HG02571 (cell line): ENCODE measurements around the gene PML.
"Not testable (repeated sequence)": the region's sequence is repeated elsewhere in the genome, so short reads cannot be mapped to it uniquely, and the experiment has no call there.

Experiments
- ATAC-seq: cut with Tn5 transposase; IDR thresholded peaks from one replicate; pipeline ENCODE4 v1.9.1; 2021; ENCODE audit warnings: mild to moderate bottlenecking, moderate library complexity; ENCODE audit not compliant: unreplicated experiment

The PML gene

DNA sequence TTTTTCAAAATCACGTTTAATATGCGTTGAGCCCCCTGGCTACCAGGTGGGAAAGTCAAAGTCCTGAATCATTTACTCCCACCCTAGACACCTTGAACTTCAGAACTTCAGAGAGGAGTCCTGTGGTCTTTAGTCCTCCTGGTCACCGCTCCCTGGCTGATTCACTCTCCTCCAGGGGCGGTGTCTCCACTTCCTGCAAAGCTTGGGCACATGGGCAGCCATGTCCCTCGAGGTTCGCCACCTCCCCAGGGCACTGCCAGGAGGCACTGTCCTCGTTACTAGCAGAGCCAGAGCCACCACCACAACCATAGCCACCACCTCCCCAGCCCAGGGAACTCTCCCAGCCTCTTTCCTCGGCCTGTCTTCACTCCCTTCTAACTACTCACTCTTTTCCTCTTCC, 37.2 kb upstream of the PML start:
- ATAC-seq, result no peak

DNA sequence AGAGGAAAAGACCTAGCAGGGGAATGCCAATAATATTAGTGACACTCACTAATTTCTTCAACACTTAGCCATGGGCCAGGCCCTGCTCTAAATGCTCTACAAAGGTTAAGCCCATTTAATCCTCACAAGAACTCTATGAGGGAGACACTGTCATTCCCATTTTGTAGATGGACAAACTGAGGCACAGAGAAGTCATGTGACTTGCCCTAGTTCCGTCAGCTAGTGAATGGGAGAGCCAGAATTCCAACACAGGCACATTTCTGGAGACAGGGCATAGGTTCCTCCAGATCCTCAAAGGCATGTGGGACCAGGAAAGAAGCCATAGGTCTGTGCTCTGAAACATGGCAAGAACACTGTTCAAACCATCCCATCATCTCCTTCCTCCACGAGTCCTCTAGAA, 36.7 kb upstream of the PML start:
- no peak for ATAC-seq

DNA sequence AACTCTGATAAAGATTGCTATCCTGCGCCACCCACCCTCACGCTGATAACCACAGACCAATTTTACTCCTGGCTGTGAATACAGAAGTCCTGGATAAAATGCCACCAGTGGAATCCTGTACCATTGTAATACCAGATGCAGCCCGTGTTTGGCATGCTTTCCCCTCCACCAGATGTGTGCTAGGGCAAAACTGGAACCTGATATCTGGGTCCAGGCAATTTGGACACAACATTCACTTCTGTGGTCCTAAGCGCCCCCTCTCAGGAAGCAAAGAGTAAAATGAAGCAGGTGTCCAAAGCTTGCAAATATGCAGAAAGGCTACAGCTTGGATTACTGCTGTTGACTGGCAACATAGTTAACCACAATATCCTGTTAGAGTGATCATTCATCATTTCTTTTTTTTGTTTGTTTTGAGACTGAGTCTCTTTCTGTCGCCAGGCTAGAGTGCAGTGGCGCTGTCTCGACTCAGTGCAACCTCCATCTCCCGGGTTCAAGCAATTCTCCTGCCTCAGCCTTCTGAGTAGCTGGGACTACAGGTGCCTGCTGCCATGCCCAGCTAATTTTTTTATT, 35.4 kb upstream of the PML start:
- ATAC-seq, result no peak

DNA sequence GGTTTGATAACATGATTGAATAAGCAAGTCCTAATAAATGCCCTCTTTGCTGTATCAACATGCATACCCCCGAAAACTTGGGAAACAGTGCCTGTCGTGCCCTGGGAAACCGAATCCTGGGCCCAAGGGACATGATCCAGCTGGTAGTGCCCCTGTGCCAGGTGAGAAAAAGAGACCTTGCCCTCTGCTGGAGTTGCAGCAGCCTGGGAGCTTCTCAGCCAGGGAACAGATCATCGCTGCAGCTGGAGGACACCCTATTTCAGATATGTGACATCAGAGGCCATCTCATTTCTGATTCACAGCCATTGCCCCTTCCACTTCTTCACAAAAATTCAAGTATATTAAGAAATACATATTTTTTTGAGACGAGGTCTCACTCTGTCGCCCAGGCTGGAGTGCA, 34.7 kb upstream of the PML start:
- no peak for ATAC-seq

DNA sequence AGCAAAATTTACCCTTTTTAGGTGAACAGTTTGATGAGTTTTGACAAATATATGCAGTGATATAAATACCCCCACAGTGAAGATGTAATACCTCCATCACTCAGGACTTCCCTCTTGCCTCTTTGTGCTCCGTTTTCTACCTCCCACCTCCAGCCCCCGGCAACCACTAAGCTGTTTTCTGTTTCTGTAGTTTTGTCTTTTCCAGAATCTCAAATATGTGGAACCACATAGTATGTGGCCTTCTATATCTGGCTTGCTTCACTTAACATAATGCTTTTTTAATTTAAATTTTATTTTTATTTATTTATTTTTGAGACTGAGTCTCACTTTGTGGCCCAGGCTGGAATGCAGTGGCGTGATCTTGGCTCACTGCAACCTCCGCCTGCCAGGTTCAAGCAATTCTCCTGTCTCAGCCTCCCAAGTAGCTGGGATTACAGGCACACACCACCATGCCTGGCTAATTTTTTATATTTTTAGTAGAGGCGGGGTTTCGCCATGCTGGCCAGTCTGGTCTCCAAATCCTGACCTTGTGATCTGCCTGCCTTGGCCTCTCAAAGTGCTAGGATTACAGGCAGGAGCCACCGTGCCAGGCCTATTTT, 33.9 kb upstream of the PML start:
- ATAC-seq, result not testable (repeated sequence)

DNA sequence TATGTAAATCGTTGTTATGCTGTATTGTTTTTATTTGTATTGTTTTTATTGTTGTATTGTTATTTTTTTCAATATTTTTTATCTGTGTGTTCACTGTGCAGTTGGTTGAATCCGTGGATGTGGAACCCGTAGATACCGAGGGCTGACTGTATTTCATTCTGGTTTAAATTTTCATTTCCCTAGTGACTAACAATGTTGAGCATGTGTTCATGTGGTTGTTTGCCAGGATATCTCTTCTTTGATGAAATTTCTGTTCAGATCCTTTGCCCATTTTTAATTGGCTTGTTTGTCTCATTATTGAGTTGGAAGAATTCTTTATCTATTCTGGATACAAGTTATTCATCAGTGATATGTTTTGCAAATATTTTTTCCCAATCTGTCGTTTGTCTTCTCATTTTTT, 32.1 kb upstream of the PML start:
- no peak for ATAC-seq

DNA sequence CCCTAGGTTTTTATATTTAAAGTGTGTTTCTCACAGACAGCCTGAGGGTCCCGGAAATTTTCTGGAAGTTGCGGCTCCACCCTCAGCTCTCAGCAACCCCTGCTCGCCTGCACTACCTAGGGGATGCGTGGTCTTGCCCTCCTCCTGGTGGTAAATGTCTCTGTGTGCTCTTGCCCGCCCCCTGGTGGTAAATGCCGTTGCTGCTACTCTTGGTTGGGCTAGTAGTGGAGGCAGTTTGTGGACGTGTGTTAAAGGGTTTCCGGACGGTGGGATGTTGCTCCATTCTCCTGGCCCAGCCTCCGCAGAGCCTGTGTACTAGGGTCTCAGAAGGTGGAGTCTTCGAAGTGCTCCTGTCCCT, 29.8 kb upstream of the PML start:
- ATAC-seq, result no peak

DNA sequence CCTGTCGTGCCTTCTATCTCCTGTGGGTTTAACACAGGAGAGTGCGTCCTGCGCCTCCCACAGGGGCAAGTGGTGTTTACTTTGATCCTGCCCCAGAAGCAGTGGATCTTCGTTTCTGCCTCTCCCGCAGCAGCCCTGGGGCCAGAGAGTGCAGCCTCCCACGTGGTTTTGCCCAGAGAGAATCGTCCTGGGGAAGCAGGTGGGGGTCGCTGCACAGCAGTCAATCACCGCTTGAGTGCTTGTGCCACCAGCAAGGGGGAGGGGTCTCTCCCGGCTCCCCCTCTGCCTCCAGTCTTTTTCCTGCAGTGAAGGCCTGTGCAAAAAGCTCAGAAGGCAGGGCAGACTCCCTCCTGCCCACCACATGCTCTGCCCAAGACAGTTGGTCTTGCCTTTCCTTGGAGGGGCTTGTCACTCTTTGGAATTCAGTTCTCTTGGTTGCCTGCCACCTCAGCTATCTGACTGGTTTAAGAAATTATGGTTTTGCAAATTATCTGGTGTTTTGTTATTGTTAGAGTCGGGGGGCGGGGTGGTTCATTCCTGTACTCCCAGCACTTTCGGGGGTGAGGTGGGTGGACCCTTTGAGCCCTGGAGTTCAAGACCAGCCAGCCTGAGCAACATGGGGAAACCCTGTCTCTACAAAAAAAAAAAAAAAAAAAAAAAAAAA, 29.3 kb upstream of the PML start:
- no peak for ATAC-seq

DNA sequence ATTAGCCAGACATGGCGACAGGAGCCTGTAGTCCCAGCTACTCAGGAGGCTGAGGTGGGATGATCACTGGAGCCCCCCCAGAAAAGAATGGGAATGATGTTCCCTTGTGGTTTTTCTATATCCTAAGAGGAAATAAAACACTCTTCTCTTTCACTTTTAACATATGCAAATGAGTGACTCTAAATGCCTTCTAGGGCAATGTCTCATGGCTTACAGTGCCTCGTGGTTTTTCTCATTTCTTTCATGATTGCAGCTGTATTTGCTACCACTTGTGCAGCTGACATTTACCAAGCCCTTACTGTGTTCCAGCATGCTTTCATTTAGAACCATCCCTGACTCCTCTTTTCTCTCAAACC, 28.8 kb upstream of the PML start:
- ATAC-seq, result no peak

DNA sequence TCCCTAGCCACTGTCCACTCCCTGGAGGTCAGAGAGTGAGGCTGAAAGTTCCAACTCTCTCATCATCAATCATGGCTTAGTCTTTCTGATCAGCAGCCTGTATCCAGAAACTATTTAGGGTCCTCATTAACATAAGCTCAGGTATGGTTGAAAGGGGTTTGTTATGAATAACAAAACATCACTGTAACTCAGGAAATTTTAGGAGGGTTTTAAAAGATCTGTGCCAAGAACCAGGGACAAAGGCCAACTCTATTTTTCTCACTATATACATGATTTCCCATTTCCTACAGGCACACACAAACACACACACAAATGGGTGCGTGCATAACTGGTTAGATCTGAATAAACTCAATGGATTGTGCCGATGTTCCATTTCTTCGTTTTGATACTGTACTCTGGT, 26.1 kb upstream of the PML start:
- no peak for ATAC-seq

DNA sequence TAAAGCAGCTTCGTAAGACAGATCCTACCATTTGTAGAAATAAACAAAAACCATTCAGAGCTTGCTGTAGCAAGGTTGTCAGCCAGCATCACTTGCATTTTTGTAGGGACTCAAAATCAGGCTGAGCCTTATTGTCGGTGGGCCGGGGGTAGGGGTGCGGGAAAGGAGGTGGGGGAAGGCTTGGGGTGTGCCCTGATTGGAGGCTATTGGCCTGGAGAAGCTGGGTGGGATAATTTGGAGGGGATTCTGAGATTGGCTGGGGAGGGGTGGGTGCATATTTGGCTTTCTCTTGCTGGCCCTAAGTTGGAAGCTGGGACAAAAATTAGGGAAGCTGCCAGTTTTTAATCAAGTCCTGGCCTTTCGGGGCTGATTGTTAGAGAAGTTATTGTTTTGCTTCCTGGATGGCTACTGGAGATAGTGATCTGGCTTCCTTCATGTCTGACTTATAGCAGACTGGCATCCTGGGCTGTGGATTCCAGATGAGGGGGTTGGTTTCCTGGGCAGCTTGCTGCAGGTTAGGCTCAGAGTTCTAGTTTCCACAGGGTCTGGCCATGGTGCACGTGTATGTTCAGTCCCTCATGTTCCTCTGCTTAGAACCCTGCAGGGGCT, 25.3 kb upstream of the PML start:
- ATAC-seq, result no peak

DNA sequence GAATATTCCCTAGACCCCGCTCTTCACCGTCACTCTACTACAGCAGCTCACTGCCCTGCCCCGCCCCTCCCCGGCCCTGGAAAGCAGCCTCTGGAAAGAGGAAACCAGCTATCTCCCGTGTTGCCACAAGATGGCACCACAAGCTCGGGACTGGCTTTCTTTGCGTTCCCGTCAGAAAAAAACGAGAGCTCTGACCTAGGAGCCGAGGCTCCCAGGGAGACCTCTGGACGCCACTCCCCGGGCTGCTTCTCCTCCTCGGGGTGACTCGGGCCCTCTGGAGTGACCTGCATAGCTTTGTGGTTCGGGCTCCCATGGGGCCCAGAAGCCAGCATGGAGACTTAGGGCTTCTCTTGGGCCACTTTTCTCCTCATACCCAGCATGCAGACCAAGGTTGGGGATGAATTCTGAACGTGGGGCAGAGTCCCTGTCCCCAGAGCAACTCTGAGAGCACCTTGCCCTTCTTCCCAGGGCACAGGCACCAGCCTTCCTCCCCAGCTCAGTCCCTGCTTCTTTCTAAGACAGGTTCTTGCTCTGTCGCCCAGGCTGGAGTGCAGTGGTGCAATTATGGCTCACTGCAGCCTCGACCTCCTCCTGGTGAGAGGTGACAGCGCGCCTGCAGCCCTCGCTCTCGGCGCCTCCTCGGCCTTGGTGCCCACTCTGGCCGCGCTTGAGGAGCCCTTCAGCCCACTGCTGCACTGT, 21.4 kb upstream of the PML start:
- no peak for ATAC-seq

DNA sequence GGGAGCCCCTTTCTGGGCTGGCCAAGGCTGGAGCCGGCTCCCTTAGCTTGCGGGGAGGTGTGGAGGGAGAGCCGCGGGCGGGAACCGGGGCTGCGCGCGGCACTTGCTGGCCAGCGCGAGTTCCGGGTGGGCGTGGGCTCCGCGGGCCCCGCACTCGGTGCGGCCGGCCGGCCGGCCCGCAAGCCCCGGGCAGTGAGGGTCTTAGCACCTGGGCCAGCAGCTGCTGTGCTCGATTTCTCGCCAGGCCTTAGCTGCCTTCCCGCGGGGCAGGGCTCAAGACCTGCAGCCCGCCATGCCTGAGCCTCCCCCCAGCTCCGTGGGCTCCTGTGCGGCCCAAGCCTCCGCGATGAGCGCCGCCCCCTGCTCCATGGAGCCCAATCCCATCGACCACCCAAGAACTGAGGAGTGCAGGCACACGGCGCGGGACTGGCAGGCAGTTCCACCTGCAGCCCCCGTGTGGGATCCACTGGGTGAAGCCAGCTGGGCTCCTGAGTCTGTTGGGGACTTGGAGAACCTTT, 20.8 kb upstream of the PML start:
- not testable (repeated sequence) for ATAC-seq

DNA sequence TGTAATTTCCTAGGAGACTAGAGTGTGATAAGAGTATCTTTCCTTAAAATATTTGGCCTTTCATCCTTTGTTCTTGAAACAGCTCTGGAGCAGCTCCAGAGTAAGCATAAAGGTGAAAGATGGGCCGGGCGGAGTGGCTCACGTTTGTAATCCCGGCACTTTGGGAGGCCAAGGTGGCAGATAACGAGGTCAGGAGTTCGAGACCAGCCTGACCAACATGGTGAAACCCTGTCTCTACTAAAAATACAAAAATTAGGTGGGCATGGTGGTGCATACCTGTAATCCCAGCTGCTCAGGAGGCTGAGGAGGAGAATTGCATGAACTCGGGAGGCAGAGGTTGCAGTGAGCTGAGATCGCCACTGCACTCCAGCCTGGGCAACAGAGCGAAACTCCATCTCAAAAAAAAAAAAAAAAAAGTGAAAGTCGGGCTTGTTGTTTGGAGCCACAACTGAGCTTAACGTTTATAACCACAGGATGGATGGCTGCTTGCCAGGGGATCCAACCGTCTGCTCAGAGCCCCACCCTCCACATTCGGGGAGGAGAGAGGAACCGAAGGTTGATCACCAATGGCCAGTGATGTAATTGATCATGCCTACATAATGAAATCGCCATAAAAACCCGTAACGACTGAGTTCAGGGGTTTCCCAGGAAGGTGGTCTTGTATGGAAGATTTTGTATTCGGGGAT, 18.9 kb upstream of the PML start:
- not testable (repeated sequence) for ATAC-seq

DNA sequence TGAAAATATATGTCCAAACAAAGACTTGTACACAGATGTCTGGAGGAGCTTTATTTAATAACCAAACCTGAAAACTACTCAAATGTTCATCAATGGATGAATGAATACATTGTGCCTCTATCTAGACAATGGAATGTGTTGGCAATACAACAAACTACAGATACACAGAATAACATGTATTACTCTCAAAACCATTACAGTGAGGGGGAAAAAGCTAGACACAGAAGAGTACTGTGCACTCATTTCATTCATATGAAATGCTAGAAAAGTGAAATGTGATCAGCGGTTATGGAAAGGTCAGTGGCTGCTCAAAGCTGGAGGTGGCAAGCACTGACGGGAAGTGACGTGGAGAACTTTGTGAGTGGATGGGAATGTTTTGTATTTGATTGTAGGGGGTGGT, 15.6 kb upstream of the PML start:
- no peak for ATAC-seq

DNA sequence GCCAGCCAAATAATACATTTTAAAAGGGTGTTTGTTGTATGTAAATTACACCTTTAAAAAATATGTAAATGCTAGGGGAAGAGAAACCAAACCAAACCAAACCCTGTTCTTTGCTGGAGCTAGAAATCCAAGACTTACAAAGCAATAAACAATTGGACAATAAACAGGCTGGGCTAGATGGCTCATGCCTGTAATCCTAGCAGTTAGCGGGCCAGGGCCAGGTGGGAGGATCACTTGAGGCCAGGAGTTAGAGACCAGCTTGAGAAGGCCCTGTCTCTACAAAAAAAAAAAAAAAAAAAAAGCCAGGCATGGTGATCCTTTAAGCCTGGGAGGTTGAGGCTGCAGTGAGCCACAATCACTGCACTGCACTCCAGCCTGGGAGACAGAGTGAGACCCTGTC, 14.9 kb upstream of the PML start:
- ATAC-seq, result no peak

DNA sequence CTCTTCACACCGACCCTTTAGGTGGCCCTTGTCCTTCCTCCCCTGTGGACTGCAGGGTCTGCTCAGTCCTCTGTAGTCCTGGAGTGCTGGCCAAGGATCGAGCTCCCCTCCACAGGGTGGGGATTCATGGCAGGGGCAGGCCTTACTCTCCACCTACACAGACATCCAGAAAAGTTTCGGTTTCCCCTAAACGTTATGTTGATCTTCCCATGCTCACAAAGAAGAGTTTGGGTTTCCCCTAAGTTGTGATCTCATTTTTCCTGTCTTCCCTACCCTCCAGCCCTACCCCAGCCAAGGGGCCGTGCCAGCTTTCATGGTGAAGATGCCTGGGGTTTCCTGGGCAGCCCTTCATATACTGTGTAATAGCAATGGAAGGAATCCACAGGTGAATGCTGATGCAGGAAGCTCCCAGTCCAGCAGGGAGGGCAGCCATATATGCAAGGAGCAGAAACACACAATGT, 12.7 kb upstream of the PML start:
- ATAC-seq, result no peak

DNA sequence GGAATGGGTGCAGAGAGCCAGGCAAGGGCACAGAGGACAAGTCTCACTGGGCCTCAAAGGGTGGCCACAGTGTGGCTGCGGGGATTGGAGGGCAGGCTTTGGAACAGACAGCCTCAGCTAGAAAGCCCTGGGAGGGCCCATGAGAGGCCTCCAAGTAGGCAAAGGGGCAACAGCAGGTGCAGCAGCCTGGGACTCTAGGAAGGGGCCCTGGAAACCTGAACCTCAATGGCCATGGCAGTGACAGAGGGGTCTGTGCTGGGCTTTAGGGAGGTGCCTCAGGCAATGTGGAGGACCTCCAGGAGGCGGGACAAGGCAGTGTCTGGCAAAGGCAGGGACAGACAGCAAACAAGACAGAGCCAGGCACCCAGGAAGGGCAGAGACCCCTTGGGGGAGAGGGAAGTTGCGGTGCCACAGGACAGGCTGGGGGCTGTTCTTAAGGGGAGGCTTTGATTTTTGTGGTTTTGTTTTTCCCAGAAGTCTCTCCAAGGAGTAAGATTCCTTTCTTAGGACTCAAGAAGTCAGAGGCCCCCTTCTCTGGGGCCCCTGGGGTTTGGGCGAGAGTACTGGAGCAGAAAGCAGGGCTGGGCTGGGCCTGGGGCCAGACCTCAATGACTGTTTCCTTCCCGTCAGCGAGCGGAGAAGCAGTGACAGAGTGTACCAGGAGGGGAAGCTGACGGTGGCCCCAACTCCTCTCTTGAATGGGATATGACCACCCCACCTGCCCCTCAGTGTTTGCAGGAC, 12.1 kb upstream of the PML start:
- no peak for ATAC-seq

DNA sequence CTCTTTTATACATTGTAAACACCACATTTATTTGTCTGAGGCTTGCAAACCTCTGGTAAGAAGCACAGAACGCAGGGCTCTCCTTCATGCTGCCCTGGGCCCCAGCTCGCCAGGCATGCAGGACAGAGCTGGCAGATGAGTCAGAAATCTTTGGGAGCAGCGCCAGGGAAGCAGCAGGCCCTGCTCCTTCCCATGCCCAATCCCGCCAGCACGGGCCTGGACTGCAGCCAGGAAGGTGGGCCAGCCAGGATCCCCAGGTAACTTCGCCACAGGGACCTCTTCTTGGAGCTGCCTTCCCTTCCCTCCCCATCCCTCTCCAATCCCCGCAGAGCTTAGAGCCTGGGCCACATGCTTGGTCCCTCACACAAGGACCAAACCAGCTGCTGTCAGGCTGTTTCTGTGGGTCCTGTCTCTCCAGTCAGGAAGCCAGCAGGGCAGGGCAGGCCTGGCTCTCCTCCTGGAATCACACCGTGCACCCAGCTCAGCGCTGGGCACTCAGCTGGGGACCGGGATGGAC, 11.2 kb upstream of the PML start:
- no peak for ATAC-seq

DNA sequence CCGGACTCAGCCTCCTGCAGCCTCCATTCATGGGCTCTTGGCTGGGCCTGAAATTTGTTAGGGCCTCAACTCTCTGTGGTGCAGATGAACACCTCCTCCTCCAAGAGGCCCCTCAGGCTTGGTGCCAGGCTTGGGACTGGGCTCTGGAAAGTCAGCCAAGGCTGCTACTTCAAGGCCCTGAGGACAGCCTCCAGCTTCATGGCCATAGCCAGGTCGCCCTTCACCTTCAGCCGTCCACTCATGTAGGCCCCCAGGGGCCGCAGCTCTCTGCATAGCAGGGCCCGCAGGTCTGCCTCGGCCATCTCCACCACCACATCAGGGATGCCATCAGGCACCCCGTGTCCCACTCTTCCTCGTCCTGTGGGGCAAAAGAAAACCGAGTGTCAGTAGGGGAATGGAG, 10.7 kb upstream of the PML start:
- no peak for ATAC-seq
